Iris pigment epithelial cell (primary cell): ENCODE results near the gene ANKRD18B.
"Not testable (repeated sequence)": the region's sequence is repeated elsewhere in the genome, so short reads cannot be mapped to it uniquely, and the experiment has no call there.

Experiments
- DNase-seq: peaks from one replicate; pipeline ENCODE4 v3.0.0-alpha.2; 2011; ENCODE audit warnings: low read depth

Gene ANKRD18B

DNA sequence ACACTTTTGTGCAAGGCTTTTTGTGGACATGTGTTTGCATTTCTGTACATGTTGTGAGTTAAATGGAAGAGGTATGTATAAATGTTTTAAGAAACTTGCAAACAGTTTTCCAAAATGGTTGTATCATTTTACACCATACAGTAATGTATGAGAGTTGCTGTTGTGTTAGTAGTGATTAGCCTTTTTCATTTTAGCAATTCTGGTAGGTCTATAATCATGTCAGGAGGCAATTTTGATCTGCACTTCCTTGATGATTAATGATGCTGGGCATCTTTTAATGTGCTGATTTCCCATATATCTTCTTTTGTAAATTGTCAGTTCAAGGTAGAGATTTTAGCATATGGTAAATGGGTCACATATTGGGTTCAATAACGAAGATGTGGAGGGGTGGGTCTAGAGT, 87.3 kb downstream of the ANKRD18B start:
- no peak for DNase-seq

DNA sequence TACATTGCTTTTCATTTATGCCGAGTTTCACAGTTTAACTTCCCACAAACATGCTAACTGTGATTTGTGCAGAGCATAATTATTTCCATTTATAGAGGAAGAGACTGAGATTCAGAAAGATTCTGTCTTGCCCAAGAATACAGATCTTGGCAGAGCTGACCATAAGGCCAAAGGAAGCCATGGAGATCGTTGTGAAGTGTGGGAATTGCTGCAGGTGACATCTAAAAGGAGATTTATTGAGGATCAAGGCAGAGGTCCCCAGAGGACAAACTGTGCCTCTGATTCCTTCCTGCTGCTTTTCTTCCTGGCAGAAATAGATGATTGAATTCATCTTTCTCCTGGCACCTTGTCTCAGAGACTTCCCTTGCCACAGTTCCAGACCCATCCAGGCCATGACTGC, 88.4 kb downstream of the ANKRD18B start:
- not testable (repeated sequence) for DNase-seq

DNA sequence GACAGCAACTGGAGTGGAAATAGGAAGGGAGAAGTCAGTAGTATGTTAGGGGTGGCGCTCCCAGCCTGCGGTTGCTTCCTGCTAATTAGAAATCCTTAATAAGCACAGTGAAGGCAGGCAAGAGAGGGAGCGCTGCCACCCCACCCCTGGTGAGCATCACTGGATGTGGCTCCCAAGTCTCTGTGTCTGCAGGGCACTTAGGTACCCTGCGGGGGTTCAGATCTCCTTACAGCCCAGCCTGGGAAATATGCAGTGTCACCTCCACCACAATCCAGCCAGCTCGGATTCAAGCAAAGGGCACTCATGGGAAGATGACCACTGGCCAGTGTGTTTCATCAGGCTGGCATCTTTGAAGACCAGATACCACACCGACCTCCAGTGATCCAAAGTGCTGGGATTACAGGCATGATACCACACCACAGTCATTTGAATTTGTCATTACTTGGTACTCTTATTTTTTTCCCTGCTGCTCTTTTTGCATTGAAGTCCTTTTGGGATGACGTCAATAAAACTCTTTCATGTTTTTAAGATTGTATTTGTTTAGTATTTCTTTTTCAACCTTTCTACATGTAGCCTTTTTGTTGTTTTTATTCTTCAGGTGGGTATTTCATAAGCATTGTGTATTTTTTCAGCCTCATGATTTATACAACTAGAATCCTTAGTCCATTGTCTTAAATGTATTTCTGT, 90.1 kb downstream of the ANKRD18B start:
- DNase-seq = no peak

DNA sequence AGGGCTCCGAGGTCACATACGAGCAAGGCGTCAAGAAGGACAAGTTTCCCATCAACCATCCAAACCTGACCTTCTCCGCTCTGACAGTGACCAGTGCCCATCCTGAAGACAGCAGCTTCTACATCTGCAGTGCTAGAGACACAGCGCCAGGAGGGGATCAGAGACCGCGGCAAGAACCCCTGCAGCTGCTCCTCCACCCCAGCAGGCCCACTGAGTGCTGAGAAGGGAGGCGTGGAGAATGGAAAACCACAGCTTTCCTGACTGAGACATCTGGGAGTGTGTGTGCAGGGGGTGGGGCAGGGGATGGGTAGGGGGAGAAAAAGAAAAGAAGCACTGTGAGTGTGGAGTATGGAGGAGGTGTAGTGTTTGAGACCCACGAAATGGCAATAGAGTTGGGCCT, 94.3 kb downstream of the ANKRD18B start:
- DNase-seq = not testable (repeated sequence)

DNA sequence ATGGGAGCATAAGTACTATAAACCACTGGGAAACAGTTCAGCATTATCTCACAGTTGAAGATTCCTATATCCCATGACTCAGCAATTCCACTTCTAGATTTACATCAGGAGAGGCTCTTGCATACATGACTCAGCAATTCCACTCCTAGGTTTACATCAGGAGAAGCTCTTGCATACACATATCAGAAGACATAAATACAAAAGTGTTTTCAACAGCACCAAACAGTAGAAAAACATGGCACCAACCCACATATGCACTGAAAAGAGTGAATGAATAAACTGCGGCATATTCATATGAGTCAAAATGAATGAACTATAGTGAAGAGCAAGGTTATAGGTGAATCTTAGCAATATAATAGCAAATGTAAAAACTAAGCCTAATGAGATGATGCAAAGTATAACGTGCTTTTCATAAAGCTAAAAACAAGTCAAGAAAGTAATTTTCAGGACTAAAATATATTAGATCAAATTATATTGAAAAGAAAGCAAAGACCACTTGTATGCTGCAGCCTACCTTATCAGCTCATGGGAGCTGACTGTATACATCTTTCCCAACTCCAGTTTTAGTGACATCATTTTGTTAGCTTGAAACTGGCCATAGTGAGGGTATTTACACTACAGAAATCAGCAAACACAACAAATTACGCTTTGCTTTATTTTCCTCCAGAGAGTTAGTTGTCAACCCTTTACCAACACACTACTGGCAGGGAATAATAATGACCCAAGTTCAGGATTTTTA, 95.8 kb downstream of the ANKRD18B start:
- peak; percentile 93 for DNase-seq

DNA sequence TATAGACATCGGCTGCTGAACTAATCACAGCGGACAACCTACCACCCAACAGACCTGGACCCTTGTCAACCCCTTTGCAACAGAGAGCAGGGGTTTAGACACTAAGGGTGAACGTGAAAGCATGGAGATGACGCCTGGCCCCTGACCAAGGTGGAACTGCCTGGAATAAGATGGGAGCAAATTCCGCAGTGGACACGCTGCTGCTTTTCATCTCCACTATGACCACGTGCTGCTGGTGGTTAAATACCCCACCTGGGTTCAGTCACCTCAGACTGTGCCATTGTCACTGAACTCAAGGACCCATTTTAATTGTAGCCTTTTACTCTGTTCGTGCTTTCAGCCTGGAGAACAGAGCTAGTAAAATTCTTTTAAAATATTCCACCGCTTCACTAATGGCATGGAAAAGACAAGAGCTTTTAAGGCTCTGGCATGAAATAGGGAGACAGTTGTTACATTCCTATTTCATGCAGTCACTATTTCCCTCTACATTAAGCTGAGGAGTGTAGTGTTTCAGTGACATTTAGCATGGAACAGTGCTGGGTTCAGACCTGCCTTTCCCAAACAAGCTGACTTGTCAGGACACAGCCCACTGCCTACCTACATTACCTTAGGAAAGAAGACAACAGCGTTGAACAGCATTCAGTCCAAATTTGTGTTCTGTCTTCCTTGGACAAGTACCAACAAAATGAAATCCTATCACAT, 96.8 kb downstream of the ANKRD18B start:
- DNase-seq = peak; percentile 82
